Adrenal gland (tissue), 12 donors: Measurements from ENCODE around the gene SPAG9. TPM values are rescaled to one million over a fixed set of nuclear protein-coding genes. Genes with fewer than 3 reads are reported as not detected.

ENCODE experiments used
- DNase-seq, 7 donors: peaks; one replicate each; pipeline ENCODE4 v3.0.0-alpha.2; 2019 to 2020
- H3K27ac ChIP-seq, 5 donors: fragments of 200-600 bp; sonication (generic) in 4 of 5; 1 replicate in 3 of 5; 2 replicates in 2 of 5; pipeline versions ENCODE4 v1.5.1 to v1.8.0; 2016 to 2020; ENCODE audit warnings: mild to moderate bottlenecking in 1 of 5
- H3K27me3 ChIP-seq: fragments of 200-600 bp; 2 replicates; pipeline ENCODE4 v1.8.0; 2021
- H3K36me3 ChIP-seq, 2 donors: fragments of 200-600 bp; replicated peaks in 1 of 2; 1 replicate in 1 of 2; 2 replicates in 1 of 2; pipeline versions ENCODE4 v1.5.1 to v1.8.0; 2018 to 2022
- H3K4me1 ChIP-seq, 2 donors: fragments of 200-600 bp; replicated peaks in 1 of 2; 1 replicate in 1 of 2; 2 replicates in 1 of 2; pipeline versions ENCODE4 v1.5.1 to v1.8.0; 2018 to 2021
- H3K4me3 ChIP-seq, 4 donors: fragments of 200-600 bp; sonication (generic) in 3 of 4; one replicate each; pipeline ENCODE4 v1.5.1; 2016 to 2018
- H3K9me3 ChIP-seq, 3 donors: fragments of 200-600 bp; sonication (generic) in 1 of 3; replicated peaks in 1 of 3; 1 replicate in 2 of 3; 2 replicates in 1 of 3; pipeline versions ENCODE4 v1.5.1 to v1.8.0; 2016 to 2021
- POLR2A ChIP-seq, 2 donors: fragments of 450-650 bp; IDR thresholded peaks; one replicate each; pipeline ENCODE4 v1.6.1; 2017; ENCODE audit warnings: antibody characterized with exemption in 2 of 2, mild to moderate bottlenecking in 2 of 2, moderate library complexity in 1 of 2
- WGBS, 4 donors: extraction: QIAGEN DNeasy Blood & Tissue Kit in 2 of 4; methylation state at CpG; one replicate each; pipeline versions ENCODE4 v1.1.5 to v1.1.7; 2013 to 2017; 5-methylcytosine and 5-hydroxymethylcytosine counted together
- intact Hi-C, 2 donors: fragments of 100-400 bp; cut with DNase I; formaldehyde crosslinking; loops; one replicate each; pipeline versions ENCODE4 v1.14.1 to v1.15.0; 2022 to 2023
- polyA plus RNA-seq, 3 donors: library from polyadenylated mRNA; stranded (reverse); fragments of 200-250 nt in 2 of 3; fragments of 350-450 nt in 1 of 3; fragmentation: Illumina TruSeq in 1 of 3; extraction: RNeasy Lipid Tissue Mini Kit (QIAGEN cat#74804) in 1 of 3; gene quantifications; one replicate each; pipeline ENCODE4 v1.2.3, GENCODE V29; 2013 to 2014
- total RNA-seq, 9 donors: library from RNA; depleted of rRNA in 4 of 9; stranded (reverse); fragments of >200 nt in 4 of 9; fragments of 120-200 nt in 1 of 9; fragmentation: NEBNext Ultra II Directional in 1 of 9; extraction: Animal tissue kit (Norgen Biotek cat#: 25700) in 1 of 9; gene quantifications; one replicate each; pipeline versions ENCODE4 v1.1.0 to v1.2.4, GENCODE V29; 2013 to 2023
- TF ChIP-seq, protein P1 (sequence below), 6 experiments: fragments of 450-650 bp in 4 of 6; fragments of 200-600 bp in 2 of 6; sonication (generic) in 1 of 6; IDR thresholded peaks; 1 replicate in 5 of 6; 2 replicates in 1 of 6; pipeline versions ENCODE4 v1.5.1 to v1.8.0; 2016 to 2021; ENCODE audit warnings: antibody characterized with exemption in 6 of 6, mild to moderate bottlenecking in 2 of 6, moderate library complexity in 1 of 6
- donor health status: healthy with polysubstance abuse.
- donor health status: Bipolar disorder and iron deficiency.
- donor health status: DM: yes; HTN: yes; CAD: no.
- donor health status: DM: no; HTN: no; CAD: no.
- donor health status: DM: no; HTN: no; CAD: no.
- donor health status: DM: yes; HTN: yes; CAD: no.

SPAG9 gene
- total and polyA plus RNA-seq, 12 donors, result 23.5 to 99.8 (median 62.9) TPM

DNA sequence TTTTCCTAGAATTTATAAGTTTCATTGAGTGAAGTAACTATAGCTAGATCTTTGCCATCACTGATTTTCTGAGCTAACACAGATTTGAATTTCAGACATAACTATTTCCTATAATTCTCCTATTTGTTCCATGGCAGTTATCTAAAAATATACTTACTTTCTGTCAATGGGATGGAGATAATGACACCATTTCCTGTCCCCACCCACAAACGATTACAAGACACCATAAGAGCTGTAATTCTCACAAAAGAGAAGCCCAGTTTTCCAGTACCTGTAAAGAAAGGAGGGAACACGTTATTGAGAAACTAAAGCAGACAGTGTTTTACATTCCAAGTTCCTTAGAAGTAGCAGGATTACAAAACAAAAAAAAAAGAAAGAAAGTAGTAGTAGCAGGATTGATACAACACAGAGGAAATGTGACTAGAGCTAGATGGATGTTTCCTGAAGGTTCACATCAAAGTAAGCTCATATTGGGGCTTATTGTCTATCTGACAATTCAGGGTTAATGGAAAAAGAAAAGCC is 143.7 kb downstream of the SPAG9 start:
- WGBS, 4 donors, result 39 to 48% (median 44%) methylated on average over 2 of the region's 2 CpGs
- H3K36me3 ChIP-seq, result peaks cover 0 to 67% of the 10 kb centered on the region in 2 donors
- intact Hi-C loops, result no loop called here

DNA sequence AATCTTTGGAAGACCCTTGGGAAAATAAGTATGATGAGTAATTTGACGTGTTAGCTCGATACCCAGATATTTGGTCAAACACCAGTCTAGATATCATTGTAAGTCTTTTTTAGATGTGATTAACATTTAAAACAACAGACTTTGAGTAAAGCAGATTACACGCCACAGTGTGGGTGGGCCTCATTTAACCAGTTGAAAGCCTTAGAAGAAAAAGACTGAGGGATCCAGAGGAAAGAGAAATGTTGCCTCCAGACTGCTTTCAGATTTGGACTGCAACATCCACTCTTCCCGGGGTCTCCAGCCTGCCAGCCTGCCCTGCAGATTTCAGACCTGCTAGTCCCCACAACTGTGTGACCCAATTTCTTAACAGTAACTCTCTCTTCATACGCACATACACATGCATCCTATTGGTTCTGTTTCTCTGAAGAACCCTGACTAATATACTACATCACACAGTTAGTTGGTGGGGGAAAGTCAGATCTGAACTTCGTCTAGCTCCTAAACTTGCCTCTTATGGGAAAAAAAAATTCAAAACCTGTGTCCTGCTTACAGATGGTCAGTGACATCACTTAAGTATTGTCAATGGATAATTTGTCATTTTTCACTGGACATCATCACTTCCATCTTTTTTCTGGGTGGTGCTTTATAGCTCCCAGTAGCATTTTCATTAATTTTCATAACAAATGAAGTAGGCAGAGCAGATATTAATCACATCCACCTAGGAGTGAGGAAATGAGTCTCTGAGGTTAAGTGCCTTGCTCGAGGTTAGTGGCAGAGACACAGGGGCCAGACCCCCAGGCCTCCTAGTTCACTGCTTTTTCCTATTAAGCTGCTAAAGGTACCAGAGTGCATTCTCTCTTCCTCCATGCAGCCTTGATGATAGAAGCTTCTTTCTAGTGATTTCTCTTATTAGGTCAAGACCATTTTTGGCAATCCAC is 146.8 kb downstream of the SPAG9 start:
- Histone ChIP-seq H3K36me3 (peaks cover 0 to 61% of the 10 kb centered on the region in 2 donors), H3K27me3 (no peaks in the 10 kb centered on the region), H3K27ac (no peak overlapping the region), H3K9me3 (no peaks in the 10 kb centered on the region), H3K4me1 (peaks cover 0 to 10% of the 10 kb centered on the region in 2 donors), H3K4me3 (no peak overlapping the region)
- intact Hi-C loops, result no loop called here
- 89 to 98% (median 92%) methylated on average over 7 of the region's 7 CpGs for WGBS, 4 donors
- DNase-seq, result no peak
- TF ChIP-seq, protein P1, sequence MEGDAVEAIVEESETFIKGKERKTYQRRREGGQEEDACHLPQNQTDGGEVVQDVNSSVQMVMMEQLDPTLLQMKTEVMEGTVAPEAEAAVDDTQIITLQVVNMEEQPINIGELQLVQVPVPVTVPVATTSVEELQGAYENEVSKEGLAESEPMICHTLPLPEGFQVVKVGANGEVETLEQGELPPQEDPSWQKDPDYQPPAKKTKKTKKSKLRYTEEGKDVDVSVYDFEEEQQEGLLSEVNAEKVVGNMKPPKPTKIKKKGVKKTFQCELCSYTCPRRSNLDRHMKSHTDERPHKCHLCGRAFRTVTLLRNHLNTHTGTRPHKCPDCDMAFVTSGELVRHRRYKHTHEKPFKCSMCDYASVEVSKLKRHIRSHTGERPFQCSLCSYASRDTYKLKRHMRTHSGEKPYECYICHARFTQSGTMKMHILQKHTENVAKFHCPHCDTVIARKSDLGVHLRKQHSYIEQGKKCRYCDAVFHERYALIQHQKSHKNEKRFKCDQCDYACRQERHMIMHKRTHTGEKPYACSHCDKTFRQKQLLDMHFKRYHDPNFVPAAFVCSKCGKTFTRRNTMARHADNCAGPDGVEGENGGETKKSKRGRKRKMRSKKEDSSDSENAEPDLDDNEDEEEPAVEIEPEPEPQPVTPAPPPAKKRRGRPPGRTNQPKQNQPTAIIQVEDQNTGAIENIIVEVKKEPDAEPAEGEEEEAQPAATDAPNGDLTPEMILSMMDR (IDR thresholded peaks at IDR 0.05), result no peak
- TF ChIP-seq POLR2A (IDR thresholded peaks at IDR 0.05), result no peak

More for the DNA sequence above, 143.7 kb downstream of the SPAG9 start:
- Histone ChIP-seq H3K4me3 (no peak overlapping the region), H3K27ac (no peak overlapping the region), H3K9me3 (no peaks in the 10 kb centered on the region), H3K27me3 (no peaks in the 10 kb centered on the region), H3K4me1 (no peaks in the 10 kb centered on the region)
- TF ChIP-seq, protein P1 (IDR thresholded peaks at IDR 0.05), result no peak
- TF ChIP-seq POLR2A (IDR thresholded peaks at IDR 0.05), result no peak
- no peak for DNase-seq

DNA sequence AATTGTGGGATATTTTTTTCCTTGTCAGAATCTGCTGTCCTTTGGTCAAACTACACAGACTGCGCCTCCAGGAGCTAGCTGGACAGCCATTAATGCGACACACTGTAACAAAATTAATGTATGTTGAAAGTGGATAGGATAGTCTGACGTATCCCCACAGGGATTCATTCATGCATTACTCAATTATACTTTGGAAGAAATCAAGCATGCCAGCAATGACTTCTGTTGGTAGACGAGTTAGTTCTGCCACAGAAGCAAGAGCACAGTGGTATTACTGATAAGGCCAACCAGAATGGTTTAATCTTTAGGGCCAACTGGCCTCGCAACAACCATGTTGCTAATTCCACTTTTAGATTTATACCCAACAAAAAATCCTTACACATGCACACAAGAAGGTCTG is 148.1 kb downstream of the SPAG9 start:
- 91 to 96% (median 93%) methylated on average over 5 of the region's 5 CpGs for WGBS, 4 donors
- Histone ChIP-seq H3K36me3 (peaks cover 0 to 51% of the 10 kb centered on the region in 2 donors), H3K4me1 (peaks cover 0 to 17% of the 10 kb centered on the region in 2 donors), H3K9me3 (no peaks in the 10 kb centered on the region), H3K4me3 (no peak overlapping the region), H3K27me3 (no peaks in the 10 kb centered on the region), H3K27ac (no peak overlapping the region)
- DNase-seq, result no peak
- intact Hi-C loops, result no loop called here
- TF ChIP-seq POLR2A (IDR thresholded peaks at IDR 0.05), result no peak
- TF ChIP-seq, protein P1 (IDR thresholded peaks at IDR 0.05), result no peak

DNA sequence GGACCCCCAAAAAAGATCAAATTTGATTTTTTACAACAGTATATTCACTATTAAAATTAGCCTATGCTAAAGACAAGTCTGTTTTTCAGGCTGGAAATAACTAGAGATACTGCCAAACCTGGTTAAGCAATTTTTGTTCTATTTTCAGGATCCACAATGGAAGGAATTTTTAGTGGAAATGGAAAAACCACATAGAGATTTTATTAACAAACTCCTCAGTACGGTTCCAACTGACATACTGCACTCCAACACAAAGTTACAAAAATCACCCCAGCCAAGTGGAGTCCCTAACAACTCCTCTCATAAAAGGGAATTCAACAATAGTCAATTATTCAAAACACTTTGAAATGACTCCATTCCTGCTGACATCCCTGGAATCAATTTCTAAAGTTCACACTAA is 152.9 kb downstream of the SPAG9 start:
- TF ChIP-seq, protein P1 (IDR thresholded peaks at IDR 0.05), result no peak
- TF ChIP-seq POLR2A (IDR thresholded peaks at IDR 0.05), result no peak
- intact Hi-C loops, result no loop called here
- no peak overlapping the region for H3K4me3 ChIP-seq
- H3K36me3 ChIP-seq, result peaks cover 0 to 31% of the 10 kb centered on the region in 2 donors
- peak overlapping the region in 2 of 5 donors; percentile 33 to 35 for H3K27ac ChIP-seq
- DNase-seq, result no peak
- H3K9me3 ChIP-seq, result no peaks in the 10 kb centered on the region
- H3K4me1 ChIP-seq, result peaks cover 0 to 17% of the 10 kb centered on the region in 2 donors
- whole genome bisulfite sequencing, 4 donors, result 62 to 89% (median 77%) methylated on average over 1 of the region's 1 CpG
- H3K27me3 ChIP-seq, result no peaks in the 10 kb centered on the region
